Thymus (tissue), 11 donors: ENCODE measurements around the gene MMEL1. TPM values are rescaled to one million over a fixed set of nuclear protein-coding genes. Genes with fewer than 3 reads are reported as not detected.
A peak's percentile ranks its signal among the peaks of the same experiment; 100 is the strongest.

Source experiments
- DNase-seq, 9 donors: peaks; one replicate each; pipeline ENCODE4 v3.0.0-alpha.2; 2013; ENCODE audit warnings: low spot score in 9 of 9, low read depth in 6 of 9, missing footprints in 1 of 9
- H3K27ac ChIP-seq, 2 donors: one replicate each; pipeline ENCODE4 v1.5.1; 2013; ENCODE audit warnings: control low read depth in 1 of 2, low read depth in 1 of 2, low read length in 1 of 2, mild to moderate bottlenecking in 1 of 2, moderate library complexity in 1 of 2
- H3K27me3 ChIP-seq, 2 donors: one replicate each; pipeline ENCODE4 v1.5.1; 2013; ENCODE audit warnings: low read length in 1 of 2; ENCODE audit not compliant: control insufficient read depth in 2 of 2, insufficient read depth in 1 of 2
- H3K36me3 ChIP-seq, 2 donors: one replicate each; pipeline ENCODE4 v1.5.1; 2013; ENCODE audit warnings: low read length in 1 of 2, mild to moderate bottlenecking in 1 of 2, moderate library complexity in 1 of 2; ENCODE audit not compliant: control insufficient read depth in 2 of 2, insufficient read depth in 2 of 2
- H3K4me1 ChIP-seq, 2 donors: one replicate each; pipeline ENCODE4 v1.5.1; 2013; ENCODE audit warnings: low read length in 2 of 2; ENCODE audit not compliant: control insufficient read depth in 2 of 2, insufficient read depth in 2 of 2
- H3K4me3 ChIP-seq, 2 donors: one replicate each; pipeline ENCODE4 v1.5.1; 2013; ENCODE audit warnings: low read length in 2 of 2, control low read depth in 1 of 2, mild to moderate bottlenecking in 1 of 2
- H3K9me3 ChIP-seq, 2 donors: one replicate each; pipeline ENCODE4 v1.5.1; 2013; ENCODE audit warnings: low read length in 1 of 2, mild to moderate bottlenecking in 1 of 2; ENCODE audit not compliant: control insufficient read depth in 2 of 2, insufficient read depth in 1 of 2
- WGBS: extraction: QIAGEN DNeasy Blood & Tissue Kit; methylation state at CpG from one replicate; pipeline ENCODE4 v1.1.7; 2013; 5-methylcytosine and 5-hydroxymethylcytosine counted together
- polyA plus RNA-seq: library from polyadenylated mRNA; stranded (reverse); fragments of 200-250 nt; gene quantifications from one replicate; pipeline ENCODE4 v1.2.3, GENCODE V29; 2013
- total RNA-seq: library from RNA; stranded (reverse); fragments of 120-200 nt; gene quantifications from one replicate; pipeline ENCODE4 v1.2.4, GENCODE V29; 2013
- donor health status: healthy.

The MMEL1 gene
- total and polyA plus RNA-seq, 2 donors = 0.33 to 1.8 TPM

DNA sequence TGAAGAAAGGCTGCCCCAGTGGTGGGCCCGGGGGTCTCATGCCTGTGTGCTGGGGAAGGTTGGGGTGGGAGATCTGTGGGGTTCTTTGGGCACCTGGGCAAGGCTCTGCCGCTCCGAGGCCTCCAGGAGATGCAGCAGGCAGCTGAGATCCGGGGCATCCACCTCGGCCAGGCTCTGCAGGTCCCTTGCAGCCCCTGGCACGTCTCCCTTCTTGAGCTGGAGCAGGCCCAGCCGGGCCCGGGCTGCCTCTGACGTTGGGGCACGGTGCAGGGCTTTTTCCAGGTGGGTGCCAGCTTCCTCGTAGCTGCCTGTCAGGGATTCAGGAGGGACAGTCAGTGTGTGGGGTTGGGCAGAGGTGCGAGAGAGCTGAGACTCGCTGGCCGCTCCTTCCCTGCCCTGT, 11.4 kb upstream of the MMEL1 start:
- Histone ChIP-seq H3K27ac (no peak overlapping the region), H3K9me3 (peaks cover 0 to 20% of the 10 kb centered on the region in 2 donors), H3K4me1 (peaks cover 6 to 14% of the 10 kb centered on the region in 2 donors), H3K4me3 (no peak overlapping the region), H3K27me3 (peaks cover 0 to 10% of the 10 kb centered on the region in 2 donors), H3K36me3 (no peaks in the 10 kb centered on the region)
- DNase-seq = no peak
- 93% methylated on average over 14 of the region's 14 CpGs for WGBS

DNA sequence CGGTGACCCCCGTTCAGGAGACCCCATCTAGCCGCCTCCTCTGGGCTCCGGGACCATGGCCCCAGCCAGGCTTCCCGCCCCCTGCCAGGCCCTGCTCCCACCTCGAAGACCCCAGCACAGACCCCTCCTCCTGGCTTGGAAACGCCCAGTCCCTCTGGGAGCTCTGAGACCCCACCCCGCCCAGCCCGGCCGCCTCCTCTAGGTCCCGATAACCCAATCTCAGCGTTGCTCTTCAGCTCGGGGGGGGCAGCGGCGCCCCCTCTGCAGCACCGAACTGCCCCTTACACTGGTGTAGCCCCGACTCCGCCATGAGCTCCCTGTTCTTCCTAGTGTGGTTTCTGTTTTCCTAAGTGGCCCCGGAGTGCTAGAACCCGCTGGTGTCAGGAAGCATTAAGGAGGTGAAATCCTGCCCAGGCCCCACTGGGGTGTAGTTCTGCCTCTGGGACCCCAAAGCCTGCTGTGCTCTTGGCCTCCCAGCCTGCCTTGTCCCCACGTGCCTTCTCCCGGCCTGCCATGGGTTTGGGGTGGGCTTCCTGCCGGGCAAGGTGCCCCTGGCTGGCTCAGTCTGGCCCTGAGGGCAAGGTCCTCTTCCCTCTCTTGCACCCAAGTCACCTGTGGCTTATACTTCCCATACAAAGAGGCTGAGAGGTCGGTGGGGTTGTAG, 10.7 kb upstream of the MMEL1 start:
- Histone ChIP-seq H3K27ac (no peak overlapping the region), H3K4me1 (peaks cover 6 to 14% of the 10 kb centered on the region in 2 donors), H3K36me3 (no peaks in the 10 kb centered on the region), H3K4me3 (peak overlapping the region in 1 of 2 donors; percentile 71), H3K9me3 (peaks cover 0 to 20% of the 10 kb centered on the region in 2 donors), H3K27me3 (peaks cover 0 to 10% of the 10 kb centered on the region in 2 donors)
- no peak for DNase-seq
- 17% methylated on average over 24 of the region's 24 CpGs for WGBS

DNA sequence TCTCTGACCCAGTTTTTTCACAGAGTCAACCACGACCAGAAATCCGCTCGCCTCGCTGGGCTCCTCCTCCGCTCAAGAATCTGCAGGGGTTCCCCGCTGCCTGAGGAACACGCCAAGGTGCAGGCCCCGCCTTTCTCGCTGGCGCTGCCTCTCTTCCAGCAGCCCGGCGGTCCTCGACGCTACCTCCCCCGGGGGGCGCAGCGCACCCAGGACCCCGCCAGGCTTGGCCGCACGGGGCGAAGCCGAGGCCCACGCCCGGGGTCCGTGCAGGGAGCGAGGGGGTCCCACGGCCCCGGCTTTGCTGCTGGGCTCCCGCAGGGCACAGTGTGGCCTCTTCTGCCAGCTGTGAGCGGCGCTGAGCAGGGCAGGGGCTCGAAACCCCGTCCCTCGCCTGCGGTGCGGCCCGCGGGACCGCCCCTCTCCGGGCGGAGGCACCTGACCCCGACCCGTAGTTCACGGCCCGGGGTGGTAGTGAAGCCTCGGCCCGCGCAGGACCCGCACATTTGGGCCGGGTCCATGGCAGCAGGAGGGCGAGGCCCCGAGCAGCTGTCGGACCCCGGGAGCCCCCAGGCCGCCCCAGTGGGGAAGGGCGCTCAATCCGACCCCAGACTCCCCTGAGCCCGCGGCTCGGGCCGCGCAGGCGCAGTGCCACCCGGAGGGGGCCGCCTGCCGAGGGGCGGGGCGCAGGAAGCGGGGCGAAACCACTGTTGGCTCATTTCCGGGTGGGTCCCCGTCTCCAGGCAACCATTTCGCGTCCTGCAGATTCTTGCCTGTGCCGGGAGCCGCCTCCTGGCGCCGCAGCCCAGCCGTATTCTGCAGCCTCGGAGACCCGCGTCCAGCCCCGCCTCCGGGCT, 10.0 kb upstream of the MMEL1 start:
- Histone ChIP-seq H3K4me1 (peaks cover 6 to 14% of the 10 kb centered on the region in 2 donors), H3K36me3 (no peaks in the 10 kb centered on the region), H3K27me3 (peaks cover 0 to 10% of the 10 kb centered on the region in 2 donors), H3K9me3 (peaks cover 0 to 16% of the 10 kb centered on the region in 2 donors), H3K4me3 (peak overlapping the region; percentile 59 to 71), H3K27ac (peak overlapping the region; percentile 80 to 94)
- peak; percentile 78 to 96 (median 91) for DNase-seq
- WGBS = under 1% methylated on average over 84 of the region's 84 CpGs

DNA sequence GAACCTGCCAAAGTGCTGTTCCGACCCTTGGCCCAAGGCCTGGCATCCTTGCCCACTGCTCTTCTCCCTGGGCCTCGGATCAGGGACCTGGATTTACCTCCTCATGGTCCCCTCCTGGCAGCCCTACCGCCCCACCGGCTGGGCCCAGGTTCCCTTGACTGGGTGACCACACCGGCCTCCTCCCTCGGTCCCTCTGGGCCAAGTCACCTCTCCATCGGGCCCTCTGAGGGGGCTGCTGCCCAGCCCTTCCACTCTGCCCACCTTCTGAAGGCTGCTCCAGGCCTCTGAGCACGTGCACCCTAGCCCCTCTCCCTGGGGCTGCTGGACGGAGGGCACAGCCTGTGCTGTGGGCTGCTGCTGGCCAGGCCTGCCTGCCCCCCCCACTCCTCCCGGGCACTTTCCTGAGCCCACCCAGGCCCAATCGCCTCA, 9.3 kb upstream of the MMEL1 start:
- Histone ChIP-seq H3K27ac (peak overlapping the region; percentile 80 to 94), H3K27me3 (peaks cover 0 to 10% of the 10 kb centered on the region in 2 donors), H3K4me1 (peaks cover 6 to 14% of the 10 kb centered on the region in 2 donors), H3K9me3 (peaks cover 3 to 17% of the 10 kb centered on the region in 2 donors), H3K36me3 (no peaks in the 10 kb centered on the region), H3K4me3 (peak overlapping the region; percentile 59 to 71)
- 62% methylated on average over 11 of the region's 11 CpGs for WGBS
- no peak for DNase-seq

DNA sequence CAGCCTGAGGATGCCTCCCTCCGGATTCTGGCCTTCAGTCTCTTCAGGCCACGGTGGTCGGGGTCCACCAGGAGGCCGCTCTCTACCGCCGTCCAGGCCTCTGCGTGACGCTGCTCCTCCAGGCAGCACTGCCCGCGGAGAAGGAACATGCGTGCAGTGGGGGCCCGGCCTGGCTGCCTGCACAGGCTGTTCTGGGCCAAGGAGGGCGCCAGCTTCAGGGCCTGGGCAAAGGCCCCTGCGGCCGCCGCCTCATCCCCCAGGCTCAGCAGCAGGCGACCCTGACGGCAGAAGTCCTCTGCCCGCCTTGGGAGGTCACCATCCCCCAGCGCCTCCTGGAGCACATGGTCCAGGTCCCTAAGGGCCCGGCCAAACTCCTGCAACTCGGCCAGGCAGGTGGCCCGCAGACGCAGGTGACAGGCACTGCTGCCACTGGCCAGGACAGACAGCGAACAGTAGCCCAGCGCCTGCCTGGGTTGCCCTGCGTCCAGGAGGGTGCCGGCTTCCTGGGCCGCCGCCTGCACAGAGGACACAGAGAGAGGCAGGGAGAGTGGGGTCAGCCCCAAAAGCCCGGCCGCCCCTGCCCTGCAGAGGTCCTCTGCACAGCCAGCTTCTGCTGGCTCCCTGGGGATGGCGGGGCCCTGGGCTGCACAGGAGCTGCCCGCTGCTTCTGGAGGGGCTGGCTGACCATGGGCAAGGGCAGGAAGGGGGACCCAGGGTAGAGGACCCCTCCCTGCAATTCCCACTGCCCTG, 8.7 kb upstream of the MMEL1 start:
- 99% methylated on average over 34 of the region's 34 CpGs for WGBS
- no peak for DNase-seq
- H3K36me3 ChIP-seq = no peaks in the 10 kb centered on the region
- no peak overlapping the region for H3K27ac ChIP-seq
- peak overlapping the region in 1 of 2 donors; percentile 59 for H3K4me3 ChIP-seq
- peaks cover 0 to 10% of the 10 kb centered on the region in 2 donors for H3K27me3 ChIP-seq
- H3K4me1 ChIP-seq = peaks cover 6 to 14% of the 10 kb centered on the region in 2 donors
- H3K9me3 ChIP-seq = peaks cover 7 to 21% of the 10 kb centered on the region in 2 donors

DNA sequence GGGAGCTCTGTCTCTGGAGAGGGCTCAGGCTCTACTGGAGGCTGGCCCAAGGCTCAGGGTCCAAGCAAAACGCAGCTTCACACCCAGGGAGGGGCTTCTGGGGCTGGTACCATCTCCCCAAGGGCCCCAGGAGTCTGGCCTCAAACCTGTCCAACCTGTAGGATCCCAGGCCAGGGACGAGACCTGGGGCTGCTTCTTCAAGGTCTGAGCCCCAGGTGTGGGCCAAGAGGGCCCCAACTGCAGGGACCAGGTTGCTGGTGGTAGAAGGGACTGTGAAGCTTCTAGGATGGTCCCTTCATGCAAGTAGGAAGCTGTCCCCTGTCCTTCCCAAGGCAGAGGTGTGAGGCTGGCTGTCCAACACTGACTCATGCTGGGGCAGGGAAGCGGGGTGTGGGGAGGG, 7.8 kb upstream of the MMEL1 start:
- 97% methylated on average over 3 of the region's 3 CpGs for WGBS
- H3K36me3 ChIP-seq = no peaks in the 10 kb centered on the region
- peaks cover 0 to 10% of the 10 kb centered on the region in 2 donors for H3K27me3 ChIP-seq
- no peak for DNase-seq
- H3K27ac ChIP-seq = no peak overlapping the region
- no peak overlapping the region for H3K4me3 ChIP-seq
- peaks cover 6 to 14% of the 10 kb centered on the region in 2 donors for H3K4me1 ChIP-seq
- H3K9me3 ChIP-seq = peaks cover 7 to 16% of the 10 kb centered on the region in 2 donors

DNA sequence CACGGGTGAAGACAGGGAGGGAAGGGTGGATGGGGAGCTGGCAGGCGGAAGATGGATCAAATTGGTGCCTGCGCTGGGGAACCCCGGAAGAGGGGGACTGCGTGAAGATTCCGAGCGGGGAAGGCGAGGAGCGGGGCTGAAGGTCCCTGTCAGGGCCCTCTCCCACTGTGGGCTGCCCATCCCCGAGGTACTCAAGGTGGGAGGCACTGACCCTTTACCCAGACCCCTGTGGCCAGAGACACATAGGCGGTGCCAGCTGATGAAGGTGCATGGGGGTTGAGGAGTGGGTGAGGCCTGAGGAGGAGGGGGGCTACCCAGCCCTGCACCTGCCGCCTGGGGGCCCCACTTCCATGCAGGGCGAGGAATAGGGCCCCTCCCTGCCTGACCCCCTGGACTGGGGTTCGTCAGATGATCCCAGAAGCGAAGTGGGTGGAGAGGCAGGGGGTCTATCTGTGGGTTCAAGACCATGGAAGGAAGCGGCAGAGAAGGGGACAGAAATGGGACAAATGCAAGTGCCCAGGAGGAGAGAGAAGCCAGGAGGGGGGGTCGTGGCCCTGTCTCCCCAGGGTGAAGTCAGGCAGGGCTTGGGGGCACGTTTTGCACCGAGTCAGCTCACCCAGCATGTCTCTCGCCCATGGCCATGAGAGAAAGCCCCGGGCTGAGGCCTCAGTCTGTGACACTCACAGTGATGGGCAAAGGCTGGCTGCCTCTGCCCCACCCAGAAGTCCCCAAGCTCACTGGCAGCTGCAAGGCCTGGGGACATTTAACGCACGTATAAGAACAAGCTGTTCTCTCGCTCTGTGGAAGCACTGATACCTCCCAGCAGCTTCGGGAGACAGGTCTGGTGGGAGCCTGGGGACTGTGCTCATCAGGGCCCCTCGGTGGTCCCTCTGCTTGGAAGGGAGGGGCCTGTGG, 7.0 kb upstream of the MMEL1 start:
- H3K4me3 ChIP-seq = no peak overlapping the region
- DNase-seq = no peak
- H3K9me3 ChIP-seq = peaks cover 7 to 23% of the 10 kb centered on the region in 2 donors
- H3K27me3 ChIP-seq = peaks cover 0 to 10% of the 10 kb centered on the region in 2 donors
- 94% methylated on average over 26 of the region's 26 CpGs for WGBS
- no peaks in the 10 kb centered on the region for H3K36me3 ChIP-seq
- peaks cover 6 to 14% of the 10 kb centered on the region in 2 donors for H3K4me1 ChIP-seq
- H3K27ac ChIP-seq = no peak overlapping the region

DNA sequence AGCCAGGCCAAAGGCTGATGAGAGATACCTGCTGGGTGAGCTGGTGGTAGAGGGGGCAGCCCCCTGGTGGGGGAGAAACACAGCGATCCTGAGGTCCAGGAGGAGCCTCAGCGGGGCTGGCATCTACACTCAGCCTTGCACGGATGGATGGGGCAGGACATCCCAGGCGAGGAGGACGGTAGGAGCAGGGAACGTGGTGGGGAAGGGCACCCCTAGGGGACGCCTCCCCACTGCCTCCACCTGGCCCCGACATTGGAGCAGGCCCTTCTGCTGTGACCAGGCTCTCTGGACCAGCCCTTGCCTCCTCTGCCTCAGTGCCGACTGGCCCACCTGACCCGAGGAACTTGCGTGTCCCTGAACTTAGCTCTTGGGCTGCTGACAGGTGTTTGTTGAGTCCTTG, 6.4 kb upstream of the MMEL1 start:
- WGBS = 77% methylated on average over 11 of the region's 11 CpGs
- Histone ChIP-seq H3K4me1 (peaks cover 6 to 14% of the 10 kb centered on the region in 2 donors), H3K27ac (no peak overlapping the region), H3K4me3 (no peak overlapping the region), H3K9me3 (peaks cover 7 to 23% of the 10 kb centered on the region in 2 donors), H3K36me3 (no peaks in the 10 kb centered on the region), H3K27me3 (peaks cover 0 to 8% of the 10 kb centered on the region in 2 donors)
- no peak for DNase-seq
